GM13976 (cell line): ENCODE results near the gene GRIN2A.

Experiments used
- DNase-seq: peaks from one replicate; pipeline ENCODE4 v3.0.0; 2012; ENCODE audit warnings: low spot score
- in situ Hi-C: fragments of 300-500 bp; cut with MboI; formaldehyde crosslinking; loops from one replicate; pipeline ENCODE4 v1.12.0; 2022; ENCODE audit warnings: low sequenced_read_pairs, mixed read lengths, inconsistent platforms; ENCODE audit not compliant: unreplicated experiment
- TF ChIP-seq, protein P1 (sequence below): IDR thresholded peaks from 2 replicates; pipeline ENCODE4 v1.5.1; 2012; ENCODE audit warnings: borderline replicate concordance, mild to moderate bottlenecking; ENCODE audit not compliant: insufficient read depth; ENCODE audit errors: extremely low read depth, missing control alignments, control extremely low read depth

Gene GRIN2A

DNA sequence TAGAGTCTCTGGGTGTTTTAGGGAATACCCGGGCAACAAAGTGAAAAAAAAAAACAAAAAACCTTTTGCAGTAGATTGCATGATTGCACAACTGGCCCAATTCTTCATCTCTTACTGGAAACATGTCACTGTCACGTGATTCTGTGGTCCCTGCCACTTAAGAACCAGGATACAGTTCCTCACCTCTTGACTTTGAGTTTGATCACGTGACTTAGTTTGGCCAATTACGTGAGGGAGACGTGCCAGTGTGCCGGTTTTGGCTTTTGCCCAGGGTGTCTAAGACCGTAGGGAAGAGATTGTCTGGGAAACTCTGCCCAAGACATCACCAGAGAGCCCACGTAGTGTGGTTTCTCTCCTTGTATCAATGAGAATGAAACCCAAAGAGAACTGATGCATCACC is 88.7 kb downstream of the GRIN2A start:
- in situ Hi-C loops: no loop called here
- TF ChIP-seq, protein P1, sequence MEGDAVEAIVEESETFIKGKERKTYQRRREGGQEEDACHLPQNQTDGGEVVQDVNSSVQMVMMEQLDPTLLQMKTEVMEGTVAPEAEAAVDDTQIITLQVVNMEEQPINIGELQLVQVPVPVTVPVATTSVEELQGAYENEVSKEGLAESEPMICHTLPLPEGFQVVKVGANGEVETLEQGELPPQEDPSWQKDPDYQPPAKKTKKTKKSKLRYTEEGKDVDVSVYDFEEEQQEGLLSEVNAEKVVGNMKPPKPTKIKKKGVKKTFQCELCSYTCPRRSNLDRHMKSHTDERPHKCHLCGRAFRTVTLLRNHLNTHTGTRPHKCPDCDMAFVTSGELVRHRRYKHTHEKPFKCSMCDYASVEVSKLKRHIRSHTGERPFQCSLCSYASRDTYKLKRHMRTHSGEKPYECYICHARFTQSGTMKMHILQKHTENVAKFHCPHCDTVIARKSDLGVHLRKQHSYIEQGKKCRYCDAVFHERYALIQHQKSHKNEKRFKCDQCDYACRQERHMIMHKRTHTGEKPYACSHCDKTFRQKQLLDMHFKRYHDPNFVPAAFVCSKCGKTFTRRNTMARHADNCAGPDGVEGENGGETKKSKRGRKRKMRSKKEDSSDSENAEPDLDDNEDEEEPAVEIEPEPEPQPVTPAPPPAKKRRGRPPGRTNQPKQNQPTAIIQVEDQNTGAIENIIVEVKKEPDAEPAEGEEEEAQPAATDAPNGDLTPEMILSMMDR: no peak
- DNase-seq: no peak

DNA sequence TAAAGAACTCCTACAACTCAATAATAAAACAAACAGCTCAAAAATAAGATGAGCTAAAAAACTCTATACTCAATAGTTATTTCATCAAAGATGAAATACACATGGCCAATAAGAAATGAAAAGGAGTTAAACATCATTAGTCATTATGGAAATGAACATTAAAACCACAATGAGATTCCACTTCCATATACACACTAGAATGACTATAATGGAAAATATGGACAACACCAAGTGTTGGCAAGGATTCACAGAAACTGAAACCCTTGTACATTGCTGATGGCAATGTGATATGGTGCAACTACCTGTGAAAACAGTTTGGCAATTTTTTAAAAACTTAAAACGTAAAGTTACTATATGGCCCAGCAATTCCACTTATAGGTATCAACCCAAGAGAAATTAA is 91.4 kb downstream of the GRIN2A start:
- in situ Hi-C loops: no loop called here
- TF ChIP-seq, protein P1: no peak
- no peak for DNase-seq

DNA sequence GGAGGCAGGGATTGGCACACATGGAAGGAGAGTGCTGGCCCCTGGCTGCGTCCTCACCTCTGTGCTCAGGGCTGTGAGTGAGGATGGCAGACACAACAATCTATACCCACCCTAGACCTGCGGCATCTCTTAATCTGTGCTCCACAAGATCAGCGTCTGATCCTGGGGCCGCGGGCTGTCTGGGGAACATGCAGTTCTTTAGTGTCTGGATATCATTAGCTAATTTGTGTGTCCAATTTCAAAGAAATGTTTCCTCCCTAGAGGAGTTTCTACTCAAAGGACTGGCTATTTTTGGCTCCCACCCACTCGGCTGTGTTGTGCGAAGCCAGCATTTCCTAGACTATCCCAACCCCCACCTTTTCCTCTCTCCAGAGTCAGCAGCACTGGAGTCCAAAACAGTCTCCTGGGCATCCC is 93.8 kb downstream of the GRIN2A start:
- DNase-seq: no peak
- TF ChIP-seq, protein P1: no peak
- in situ Hi-C loops: no loop called here

DNA sequence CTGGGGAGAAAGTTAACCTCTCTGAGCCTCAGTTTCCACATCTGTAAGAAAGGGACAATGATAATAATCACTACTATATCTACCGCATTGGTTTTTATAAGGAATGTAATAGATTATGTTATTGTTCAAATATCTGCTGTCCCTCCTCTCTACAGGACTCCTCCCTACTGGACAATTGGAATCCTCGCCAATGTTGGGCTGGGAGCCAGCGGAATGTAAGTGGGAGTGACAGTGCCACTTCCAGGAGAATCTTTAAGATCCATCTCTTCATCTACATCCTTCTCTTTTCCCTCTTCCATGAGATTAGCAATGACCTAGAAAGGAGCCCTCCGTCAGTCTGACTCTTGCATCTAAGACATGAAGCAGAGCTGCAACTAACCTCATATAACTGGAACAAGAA is 95.1 kb downstream of the GRIN2A start:
- TF ChIP-seq, protein P1: no peak
- DNase-seq: no peak
- in situ Hi-C loops: no loop called here

DNA sequence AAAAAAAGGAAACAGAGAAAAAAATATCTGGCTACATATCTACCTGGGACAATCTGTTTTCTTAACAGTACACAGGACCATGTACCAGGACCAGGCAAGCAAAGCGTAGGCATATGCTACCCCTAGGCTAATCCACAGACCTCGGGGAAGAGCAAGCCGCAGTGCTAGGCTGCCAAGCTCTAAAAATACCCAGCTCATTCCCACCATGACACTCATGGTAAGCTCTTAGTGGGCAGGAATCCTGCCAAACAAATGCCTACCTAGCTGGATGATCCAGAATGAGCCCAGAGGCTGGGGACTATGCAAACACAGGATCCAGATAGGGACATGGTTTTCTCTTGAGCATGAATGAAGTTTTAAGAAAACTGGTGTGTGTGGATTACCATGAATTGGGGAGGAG is 95.6 kb downstream of the GRIN2A start:
- TF ChIP-seq, protein P1: no peak
- DNase-seq: no peak
- in situ Hi-C loops: no loop called here

DNA sequence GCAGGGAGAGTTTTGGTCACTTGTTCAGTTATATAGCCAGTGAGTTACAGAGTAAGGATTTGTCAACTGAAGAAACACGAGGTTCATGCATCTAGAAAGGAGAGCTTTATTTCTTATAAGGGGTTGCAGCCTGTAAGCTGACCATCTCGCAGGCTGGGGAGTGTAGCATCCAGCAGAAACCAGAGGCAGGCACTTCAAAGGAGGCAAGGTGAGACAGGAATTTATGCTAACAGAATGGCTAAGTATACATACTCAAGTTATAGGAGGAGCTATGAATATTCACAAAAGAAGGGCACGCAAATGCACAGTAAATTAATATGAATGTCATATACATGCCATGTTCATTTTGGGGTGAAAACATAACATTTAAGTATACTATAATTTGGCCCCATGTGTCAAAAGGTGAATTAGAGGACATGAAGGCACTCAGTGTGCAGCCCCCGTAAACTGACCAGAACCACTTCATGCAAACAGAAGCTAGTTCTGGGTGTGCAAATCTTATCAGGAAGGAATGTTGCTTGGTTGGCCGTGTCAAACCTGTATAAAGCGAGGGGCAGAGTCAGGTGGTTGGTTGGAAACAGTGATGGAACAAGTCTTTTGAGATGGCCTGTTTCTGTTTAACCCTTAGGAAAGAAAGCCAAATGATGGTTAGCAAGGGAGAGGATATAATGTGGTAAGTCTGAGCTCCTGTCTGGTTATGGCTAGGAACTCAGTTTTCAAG is 97.0 kb downstream of the GRIN2A start:
- in situ Hi-C loops: no loop called here
- TF ChIP-seq, protein P1: no peak
- no peak for DNase-seq
